ENCODE measurements around the gene RABGEF1. TPM values are rescaled to one million over a fixed set of nuclear protein-coding genes. Genes with fewer than 3 reads are reported as not detected.
"Not testable (repeated sequence)": the region's sequence is repeated elsewhere in the genome, so short reads cannot be mapped to it uniquely, and the experiment has no call there.

RABGEF1 gene
- total RNA-seq, 4 donors from 2014 or later: 31.0 to 35.6 (median 34.5) TPM

DNA sequence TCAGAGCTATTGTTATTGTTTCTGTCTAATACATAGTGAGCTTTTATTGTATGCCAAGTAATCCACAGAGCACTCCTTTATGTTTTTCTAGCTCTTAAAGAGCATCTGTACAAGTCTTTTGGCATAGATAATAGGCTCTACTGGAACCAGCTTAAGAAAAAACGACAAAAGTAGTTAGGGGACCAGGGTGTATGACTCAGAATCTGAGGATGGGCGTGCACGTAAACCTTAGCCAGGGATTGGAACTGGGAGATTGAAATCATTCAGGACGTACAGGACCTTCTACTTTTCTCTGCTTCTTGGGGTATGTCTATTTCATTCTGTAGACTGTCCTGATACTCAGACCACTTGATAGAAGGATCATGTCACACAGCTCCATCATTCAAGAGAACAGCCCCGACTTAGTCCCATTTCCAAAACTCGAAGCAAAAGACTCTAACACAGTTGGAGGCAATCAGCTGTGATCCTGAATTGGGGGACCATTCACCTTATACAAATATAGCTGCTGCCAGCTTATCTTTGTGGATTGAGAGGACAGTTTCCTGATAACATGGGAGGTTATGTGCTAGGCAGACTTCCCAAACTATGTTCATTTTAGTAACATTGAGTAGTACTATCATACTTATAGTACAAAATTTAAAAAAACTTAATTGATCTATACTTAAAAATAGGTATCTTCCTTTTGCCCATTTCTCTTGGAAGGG lies 24.9 kb downstream of the RABGEF1 start:
- H3K36me3 ChIP-seq; H3K27ac ChIP-seq; H3K4me3 ChIP-seq; H3K27me3 ChIP-seq; H3K9me3 ChIP-seq; DNase-seq (ENCODE audit: low spot score in 2 of 2): not testable (repeated sequence)
- peaks cover 0 to 13% (median 0%) of the 10 kb centered on the region in 4 donors for H3K4me1 ChIP-seq
- WGBS, 2 donors: 41 to 57% methylated on average over 6 of the region's 6 CpGs

DNA sequence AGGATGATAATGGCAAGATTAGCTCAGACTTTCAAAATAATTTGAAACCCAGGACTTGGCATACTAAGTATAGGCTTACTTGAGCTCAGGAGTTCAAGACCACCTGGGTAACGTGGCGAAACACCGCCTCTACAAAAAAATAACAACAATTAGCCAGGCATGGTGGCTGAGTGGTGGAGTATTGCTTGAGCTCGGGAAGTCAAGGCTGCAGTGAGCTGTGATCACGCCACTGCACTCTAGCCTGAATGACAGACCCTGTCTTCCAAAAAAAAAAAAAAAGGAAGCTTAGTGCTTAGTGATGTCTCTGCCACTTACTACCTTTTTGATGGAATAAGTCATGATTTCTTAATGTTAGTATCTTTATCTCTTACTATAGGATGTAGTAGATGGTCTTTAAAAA lies 25.5 kb downstream of the RABGEF1 start:
- H3K9me3 ChIP-seq: no peaks in the 10 kb centered on the region
- no peaks in the 10 kb centered on the region for H3K36me3 ChIP-seq
- TF ChIP-seq, protein P1, sequence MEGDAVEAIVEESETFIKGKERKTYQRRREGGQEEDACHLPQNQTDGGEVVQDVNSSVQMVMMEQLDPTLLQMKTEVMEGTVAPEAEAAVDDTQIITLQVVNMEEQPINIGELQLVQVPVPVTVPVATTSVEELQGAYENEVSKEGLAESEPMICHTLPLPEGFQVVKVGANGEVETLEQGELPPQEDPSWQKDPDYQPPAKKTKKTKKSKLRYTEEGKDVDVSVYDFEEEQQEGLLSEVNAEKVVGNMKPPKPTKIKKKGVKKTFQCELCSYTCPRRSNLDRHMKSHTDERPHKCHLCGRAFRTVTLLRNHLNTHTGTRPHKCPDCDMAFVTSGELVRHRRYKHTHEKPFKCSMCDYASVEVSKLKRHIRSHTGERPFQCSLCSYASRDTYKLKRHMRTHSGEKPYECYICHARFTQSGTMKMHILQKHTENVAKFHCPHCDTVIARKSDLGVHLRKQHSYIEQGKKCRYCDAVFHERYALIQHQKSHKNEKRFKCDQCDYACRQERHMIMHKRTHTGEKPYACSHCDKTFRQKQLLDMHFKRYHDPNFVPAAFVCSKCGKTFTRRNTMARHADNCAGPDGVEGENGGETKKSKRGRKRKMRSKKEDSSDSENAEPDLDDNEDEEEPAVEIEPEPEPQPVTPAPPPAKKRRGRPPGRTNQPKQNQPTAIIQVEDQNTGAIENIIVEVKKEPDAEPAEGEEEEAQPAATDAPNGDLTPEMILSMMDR (IDR thresholded peaks at IDR 0.05): no peak
- TF ChIP-seq POLR2A (IDR thresholded peaks at IDR 0.05) (no peak), EP300 (IDR thresholded peaks at IDR 0.05) (no peak)
- no peak overlapping the region for H3K4me3 ChIP-seq
- no peak overlapping the region for H3K27ac ChIP-seq
- DNase-seq (ENCODE audit: low spot score in 2 of 2): no peak
- no peaks in the 10 kb centered on the region for H3K27me3 ChIP-seq
- 92 to 94% methylated on average over 5 of the region's 5 CpGs for WGBS, 2 donors
- H3K4me1 ChIP-seq: peaks cover 0 to 13% (median 0%) of the 10 kb centered on the region in 4 donors

DNA sequence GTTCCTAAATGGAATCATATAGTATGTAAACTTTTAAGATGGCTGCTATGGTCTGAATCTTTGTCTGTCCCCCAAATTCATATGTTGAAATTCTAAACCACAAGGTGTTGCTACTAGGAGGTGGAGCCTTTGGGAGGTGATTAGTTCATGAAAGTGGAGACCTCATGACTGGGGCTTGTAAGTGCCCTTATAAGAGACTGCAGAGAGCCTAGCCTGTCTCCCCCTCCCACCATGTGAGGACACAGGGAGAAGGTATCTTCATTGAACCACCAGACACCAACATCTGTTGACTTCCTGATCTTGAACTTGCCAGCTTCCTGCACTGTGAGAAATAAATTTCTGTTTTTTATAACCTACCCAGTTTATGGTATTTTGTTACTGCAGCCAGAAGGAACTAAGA lies 27.0 kb downstream of the RABGEF1 start:
- DNase-seq (ENCODE audit: low spot score in 2 of 2); H3K4me3 ChIP-seq: not testable (repeated sequence)

DNA sequence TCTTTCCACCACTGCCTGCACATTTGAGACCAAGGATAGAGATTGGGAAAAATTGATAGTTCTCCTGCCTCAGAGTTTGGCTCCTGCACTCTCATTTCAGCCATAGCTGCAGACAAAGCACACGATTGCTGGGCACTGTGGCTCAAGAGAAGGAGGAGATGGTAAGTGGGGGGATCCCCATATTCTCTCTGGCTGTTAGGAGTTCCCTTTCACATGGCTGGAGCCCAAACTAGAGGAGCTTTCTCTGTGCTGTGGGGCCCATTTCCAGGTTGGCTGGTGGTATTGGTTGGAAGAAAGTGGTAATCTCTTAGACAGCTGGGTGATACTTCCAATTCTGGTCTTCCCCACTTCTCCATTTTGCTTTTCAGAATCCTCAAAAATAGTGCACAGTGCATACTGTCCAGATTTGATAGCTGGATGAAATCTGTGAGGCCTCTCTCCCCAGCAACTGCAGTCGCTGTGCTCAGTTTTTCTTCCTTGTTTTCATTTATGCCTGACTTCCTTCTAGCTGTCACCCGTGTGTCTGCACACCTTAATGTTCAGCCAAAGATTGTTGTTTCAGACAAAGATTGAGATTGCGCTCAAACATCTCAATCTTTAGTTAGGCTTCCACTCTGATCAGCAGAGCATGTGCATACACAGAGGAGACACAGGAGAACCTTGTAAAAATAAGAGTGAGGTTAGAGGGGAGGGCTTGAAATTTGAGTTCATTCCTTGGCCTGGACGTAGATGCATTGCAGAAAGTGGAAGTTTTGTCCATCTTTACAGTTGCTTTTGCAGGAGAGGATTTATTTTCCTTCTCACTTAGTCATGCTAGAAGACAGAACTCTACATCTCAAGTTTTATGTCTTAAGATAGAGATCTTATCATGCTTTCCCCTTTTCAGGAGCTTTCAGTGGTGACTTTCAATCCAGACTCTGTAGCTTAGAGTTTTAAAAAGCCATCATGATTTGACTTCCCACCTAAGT lies 28.6 kb downstream of the RABGEF1 start:
- no peaks in the 10 kb centered on the region for H3K9me3 ChIP-seq
- DNase-seq (ENCODE audit: low spot score in 2 of 2): no peak
- no peak overlapping the region for H3K27ac ChIP-seq
- H3K36me3 ChIP-seq: peaks cover 0 to 8% (median 0%) of the 10 kb centered on the region in 3 donors
- peaks cover 0 to 17% (median 0%) of the 10 kb centered on the region in 4 donors for H3K4me1 ChIP-seq
- no peak overlapping the region for H3K4me3 ChIP-seq
- WGBS, 2 donors: 69 to 75% methylated on average over 4 to 5 of the region's 5 CpGs
- no peak for TF ChIP-seq POLR2A (IDR thresholded peaks at IDR 0.05)
- TF ChIP-seq, protein P1 (IDR thresholded peaks at IDR 0.05): no peak
- TF ChIP-seq EP300 (IDR thresholded peaks at IDR 0.05): no peak
- no peaks in the 10 kb centered on the region for H3K27me3 ChIP-seq

More for the DNA sequence above, 27.0 kb downstream of the RABGEF1 start:
- H3K27ac ChIP-seq, H3K9me3 ChIP-seq, H3K27me3 ChIP-seq, H3K36me3 ChIP-seq: not testable (repeated sequence)
- peaks cover 0 to 13% (median 0%) of the 10 kb centered on the region in 4 donors for H3K4me1 ChIP-seq

DNA sequence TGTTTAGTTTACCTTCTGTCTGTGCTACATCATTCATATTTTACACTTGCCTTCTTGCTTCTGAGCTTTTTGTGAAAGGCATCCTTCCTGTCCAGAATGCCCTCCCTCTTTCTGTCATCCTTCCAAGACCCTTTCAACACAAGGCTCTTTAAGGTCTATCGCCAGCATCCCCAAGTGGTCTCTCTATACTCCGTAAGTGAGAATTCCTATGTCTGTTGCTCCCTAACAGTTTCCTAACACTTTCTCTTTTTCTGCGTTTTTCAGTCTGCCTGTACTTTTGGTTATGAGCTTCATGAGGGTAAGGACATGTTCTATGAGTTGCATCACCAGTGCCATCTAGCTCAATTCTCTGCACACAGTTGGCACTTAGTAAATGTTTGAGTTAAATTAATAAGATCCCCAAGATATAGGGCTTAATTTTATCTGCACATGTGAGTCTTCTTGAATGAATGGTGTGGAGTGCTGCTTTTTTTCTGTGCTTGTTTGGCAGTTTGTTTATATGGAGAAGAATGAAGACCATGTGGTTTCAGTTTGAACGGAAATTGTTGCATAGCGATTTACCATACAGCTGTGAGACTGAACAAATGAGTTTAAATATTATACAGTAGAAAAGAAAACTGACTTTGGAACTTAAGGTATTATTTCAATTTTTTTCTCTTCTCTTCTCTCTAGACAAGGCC lies 29.4 kb downstream of the RABGEF1 start:
- Histone ChIP-seq H3K36me3 (peaks cover 0 to 16% (median 0%) of the 10 kb centered on the region in 3 donors), H3K27ac (no peak overlapping the region), H3K9me3 (no peaks in the 10 kb centered on the region), H3K27me3 (no peaks in the 10 kb centered on the region), H3K4me3 (no peak overlapping the region), H3K4me1 (peaks cover 0 to 17% (median 0%) of the 10 kb centered on the region in 4 donors)
- 57 to 60% methylated on average over 5 of the region's 5 CpGs for WGBS, 2 donors
- no peak for DNase-seq (ENCODE audit: low spot score in 2 of 2)
- TF ChIP-seq, protein P1 (IDR thresholded peaks at IDR 0.05): no peak
- TF ChIP-seq POLR2A (IDR thresholded peaks at IDR 0.05): no peak
- no peak for TF ChIP-seq EP300 (IDR thresholded peaks at IDR 0.05)
